SH-SY5Y (cell line): ENCODE measurements around the gene CDC42EP5.

ENCODE experiments used
- GATA2 ChIP-seq: IDR thresholded peaks from 2 replicates; pipeline ENCODE4 v1.6.1; 2011; ENCODE audit warnings: mild to moderate bottlenecking, low read depth, low read length
- GATA3 ChIP-seq: IDR thresholded peaks from 2 replicates; pipeline ENCODE4 v1.6.1; 2011; ENCODE audit warnings: low read depth, mild to moderate bottlenecking, low read length, moderate library complexity

DNA sequence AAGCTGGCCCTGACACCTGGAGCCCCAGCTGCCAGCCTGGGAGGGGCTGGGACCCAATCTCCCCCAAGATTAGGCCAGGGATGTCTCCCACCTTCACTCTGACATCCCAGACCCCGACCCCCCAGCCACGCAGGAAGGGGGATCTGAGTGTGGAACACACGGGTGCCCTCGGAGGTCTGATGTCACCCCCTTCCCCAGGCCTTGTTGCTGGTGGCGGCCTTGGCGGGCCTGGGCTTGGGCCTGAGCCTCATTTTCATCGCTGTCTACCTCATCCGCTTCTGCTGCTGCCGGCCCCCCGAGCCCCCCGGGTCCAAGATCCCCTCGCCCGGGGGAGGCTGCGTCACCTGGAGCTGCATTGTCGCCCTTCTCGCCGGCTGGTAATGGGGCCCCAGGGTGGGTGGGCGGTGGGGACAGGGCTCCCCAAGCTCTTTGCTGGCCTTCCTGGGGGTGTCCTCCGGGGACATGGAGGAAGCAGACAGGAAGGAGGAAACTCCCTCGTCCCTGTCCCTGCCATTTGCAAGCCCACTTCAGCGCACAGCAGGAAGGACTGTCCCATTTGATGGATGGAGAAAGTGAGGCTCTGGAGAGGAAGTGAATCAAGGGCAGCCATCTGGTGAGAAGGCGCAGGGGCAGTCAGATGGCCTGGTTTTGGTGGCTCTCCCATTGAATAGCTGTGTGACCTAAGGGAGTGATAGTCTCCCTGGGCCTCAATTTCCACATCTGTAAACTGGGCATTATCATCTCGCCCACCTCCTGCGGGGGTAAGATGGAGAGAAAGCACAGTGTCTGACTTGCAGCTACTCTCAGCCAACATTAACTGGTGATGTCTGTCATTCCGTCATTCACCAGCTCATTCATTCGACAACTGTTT lies 53.9 kb downstream of the CDC42EP5 start:
- TF ChIP-seq GATA2 (no peak), GATA3 (no peak)
